ENCODE data around the gene LRIG2.

DNA sequence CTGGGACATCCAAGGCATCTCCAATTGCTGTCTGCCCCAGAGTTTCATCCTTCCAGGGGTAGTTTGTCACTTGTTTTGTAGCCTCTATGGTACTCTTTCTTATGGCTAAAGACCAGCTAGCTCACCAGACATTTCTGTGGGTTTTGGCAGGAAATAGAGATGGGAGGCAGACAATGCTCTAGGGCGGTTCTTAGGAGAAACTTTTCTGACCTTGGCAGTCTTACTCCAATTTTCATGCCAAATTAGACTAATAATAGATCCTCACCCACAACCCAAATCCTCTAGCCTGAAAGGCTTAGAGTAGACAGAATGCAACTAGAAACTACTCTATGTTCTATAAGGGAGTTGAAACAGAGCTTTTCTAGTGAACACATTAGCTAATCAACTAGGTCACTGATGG, 69.8 kb downstream of the LRIG2 start:
- TF ChIP-seq POLR2A (IDR thresholded peaks at IDR 0.05), result no peak
- TF ChIP-seq, protein P1, sequence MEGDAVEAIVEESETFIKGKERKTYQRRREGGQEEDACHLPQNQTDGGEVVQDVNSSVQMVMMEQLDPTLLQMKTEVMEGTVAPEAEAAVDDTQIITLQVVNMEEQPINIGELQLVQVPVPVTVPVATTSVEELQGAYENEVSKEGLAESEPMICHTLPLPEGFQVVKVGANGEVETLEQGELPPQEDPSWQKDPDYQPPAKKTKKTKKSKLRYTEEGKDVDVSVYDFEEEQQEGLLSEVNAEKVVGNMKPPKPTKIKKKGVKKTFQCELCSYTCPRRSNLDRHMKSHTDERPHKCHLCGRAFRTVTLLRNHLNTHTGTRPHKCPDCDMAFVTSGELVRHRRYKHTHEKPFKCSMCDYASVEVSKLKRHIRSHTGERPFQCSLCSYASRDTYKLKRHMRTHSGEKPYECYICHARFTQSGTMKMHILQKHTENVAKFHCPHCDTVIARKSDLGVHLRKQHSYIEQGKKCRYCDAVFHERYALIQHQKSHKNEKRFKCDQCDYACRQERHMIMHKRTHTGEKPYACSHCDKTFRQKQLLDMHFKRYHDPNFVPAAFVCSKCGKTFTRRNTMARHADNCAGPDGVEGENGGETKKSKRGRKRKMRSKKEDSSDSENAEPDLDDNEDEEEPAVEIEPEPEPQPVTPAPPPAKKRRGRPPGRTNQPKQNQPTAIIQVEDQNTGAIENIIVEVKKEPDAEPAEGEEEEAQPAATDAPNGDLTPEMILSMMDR (IDR thresholded peaks at IDR 0.05), result no peak
